GM21423 (cell line): ENCODE data around the gene BFSP2.
"Not testable (repeated sequence)": the region's sequence is repeated elsewhere in the genome, so short reads cannot be mapped to it uniquely, and the experiment has no call there.

Experiments used
- ATAC-seq: cut with Tn5 transposase; IDR thresholded peaks from one replicate; pipeline ENCODE4 v1.9.1; 2021; ENCODE audit warnings: mild to moderate bottlenecking, moderate library complexity; ENCODE audit not compliant: unreplicated experiment

The BFSP2 gene

GRCh38 chr3:133509488-133509887, 109.6 kb downstream of the BFSP2 start:
- ATAC-seq, result no peak

GRCh38 chr3:133512416-133513089, 112.7 kb downstream of the BFSP2 start:
- no peak for ATAC-seq

- no peak for ATAC-seq
Observed at GRCh38 chr3:133514418-133514817, 114.6 kb downstream of the BFSP2 start.

GRCh38 chr3:133515127-133515526, 115.3 kb downstream of the BFSP2 start:
- ATAC-seq, result no peak

GRCh38 chr3:133520286-133520685, 120.4 kb downstream of the BFSP2 start:
- no peak for ATAC-seq

- not testable (repeated sequence) for ATAC-seq
Observed at GRCh38 chr3:133520938-133521337, 121.1 kb downstream of the BFSP2 start.

- ATAC-seq, result no peak
Observed at GRCh38 chr3:133521946-133522345, 122.1 kb downstream of the BFSP2 start.

GRCh38 chr3:133523758-133524157, 123.9 kb downstream of the BFSP2 start:
- not testable (repeated sequence) for ATAC-seq
